Colonic mucosa (tissue), 4 donors: ENCODE data around the gene ARHGAP10. TPM values are rescaled to one million over a fixed set of nuclear protein-coding genes. Genes with fewer than 3 reads are reported as not detected.

Experiments
- DNase-seq: peaks from one replicate; pipeline ENCODE4 v3.0.0-alpha.2; 2020
- H3K27ac ChIP-seq: fragments of 200-600 bp; one replicate; pipeline ENCODE4 v1.8.0; 2021
- H3K27me3 ChIP-seq: fragments of 200-600 bp; one replicate; pipeline ENCODE4 v1.8.0; 2021
- H3K36me3 ChIP-seq: fragments of 200-600 bp; one replicate; pipeline ENCODE4 v1.8.0; 2021
- H3K4me1 ChIP-seq: fragments of 200-600 bp; one replicate; pipeline ENCODE4 v1.8.0; 2021; ENCODE audit warnings: mild to moderate bottlenecking
- H3K4me3 ChIP-seq: fragments of 200-600 bp; one replicate; pipeline ENCODE4 v1.8.0; 2021
- H3K9ac ChIP-seq, 2 donors: one replicate each; pipeline ENCODE4 v1.7.0; 2013; ENCODE audit warnings: control low read depth in 2 of 2, low read depth in 2 of 2, low read length in 2 of 2
- H3K9me3 ChIP-seq: fragments of 200-600 bp; one replicate; pipeline ENCODE4 v1.8.0; 2021
- intact Hi-C: fragments of 100-400 bp; cut with DNase I; formaldehyde crosslinking; loops from one replicate; pipeline ENCODE4 v1.14.1; 2022
- total RNA-seq, 2 donors: library from RNA; stranded (reverse); fragmentation: NEBNext Ultra II Directional in 1 of 2; extraction: Animal tissue kit (Norgen Biotek cat#: 25700) in 1 of 2; gene quantifications; one replicate each; pipeline ENCODE4 v1.2.1, GENCODE V29; 2021
- TF ChIP-seq, protein P1 (sequence below): fragments of 200-600 bp; IDR thresholded peaks from one replicate; pipeline ENCODE4 v1.8.0; 2022; ENCODE audit warnings: antibody characterized with exemption, mild to moderate bottlenecking
- donor health status: healthy.
- donor health status: DM: no; HTN: no; CAD: no.
- donor health status: DM: no; HTN: no; CAD: no.

ARHGAP10 gene
- total RNA-seq, 2 donors from 2014 or later: 4.4 to 7.1 TPM

- Histone ChIP-seq H3K27ac (no peak overlapping the region), H3K9me3 (no peaks in the 10 kb centered on the region), H3K4me3 (no peak overlapping the region), H3K4me1 (no peaks in the 10 kb centered on the region), H3K27me3 (no peaks in the 10 kb centered on the region), H3K9ac (no peak overlapping the region), H3K36me3 (no peaks in the 10 kb centered on the region)
- TF ChIP-seq, protein P1, sequence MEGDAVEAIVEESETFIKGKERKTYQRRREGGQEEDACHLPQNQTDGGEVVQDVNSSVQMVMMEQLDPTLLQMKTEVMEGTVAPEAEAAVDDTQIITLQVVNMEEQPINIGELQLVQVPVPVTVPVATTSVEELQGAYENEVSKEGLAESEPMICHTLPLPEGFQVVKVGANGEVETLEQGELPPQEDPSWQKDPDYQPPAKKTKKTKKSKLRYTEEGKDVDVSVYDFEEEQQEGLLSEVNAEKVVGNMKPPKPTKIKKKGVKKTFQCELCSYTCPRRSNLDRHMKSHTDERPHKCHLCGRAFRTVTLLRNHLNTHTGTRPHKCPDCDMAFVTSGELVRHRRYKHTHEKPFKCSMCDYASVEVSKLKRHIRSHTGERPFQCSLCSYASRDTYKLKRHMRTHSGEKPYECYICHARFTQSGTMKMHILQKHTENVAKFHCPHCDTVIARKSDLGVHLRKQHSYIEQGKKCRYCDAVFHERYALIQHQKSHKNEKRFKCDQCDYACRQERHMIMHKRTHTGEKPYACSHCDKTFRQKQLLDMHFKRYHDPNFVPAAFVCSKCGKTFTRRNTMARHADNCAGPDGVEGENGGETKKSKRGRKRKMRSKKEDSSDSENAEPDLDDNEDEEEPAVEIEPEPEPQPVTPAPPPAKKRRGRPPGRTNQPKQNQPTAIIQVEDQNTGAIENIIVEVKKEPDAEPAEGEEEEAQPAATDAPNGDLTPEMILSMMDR: no peak
- no peak for DNase-seq
- intact Hi-C loops: loop anchor here (10.0 kb wide), 1 partner anchor 1335 kb away; no protein-coding TSS in a partner anchor
Measured at GRCh38 chr4:147929746-147930145, 197.9 kb downstream of the ARHGAP10 start.

GRCh38 chr4:147933316-147933715 is 201.4 kb downstream of the ARHGAP10 start:
- TF ChIP-seq, protein P1: no peak
- no peak for DNase-seq

GRCh38 chr4:147933779-147934178 is 201.9 kb downstream of the ARHGAP10 start:
- Histone ChIP-seq H3K27me3 (no peaks in the 10 kb centered on the region), H3K4me3 (no peak overlapping the region), H3K36me3 (no peaks in the 10 kb centered on the region), H3K4me1 (no peaks in the 10 kb centered on the region), H3K27ac (no peak overlapping the region), H3K9me3 (no peaks in the 10 kb centered on the region), H3K9ac (no peak overlapping the region)
- no peak for DNase-seq
- TF ChIP-seq, protein P1: no peak
- intact Hi-C loops: no loop called here

More at GRCh38 chr4:147933316-147933715, 201.4 kb downstream of the ARHGAP10 start:
- Histone ChIP-seq H3K36me3 (no peaks in the 10 kb centered on the region), H3K27ac (no peak overlapping the region), H3K4me1 (no peaks in the 10 kb centered on the region), H3K9ac (no peak overlapping the region), H3K4me3 (no peak overlapping the region), H3K27me3 (no peaks in the 10 kb centered on the region), H3K9me3 (no peaks in the 10 kb centered on the region)
- intact Hi-C loops: no loop called here

DNA sequence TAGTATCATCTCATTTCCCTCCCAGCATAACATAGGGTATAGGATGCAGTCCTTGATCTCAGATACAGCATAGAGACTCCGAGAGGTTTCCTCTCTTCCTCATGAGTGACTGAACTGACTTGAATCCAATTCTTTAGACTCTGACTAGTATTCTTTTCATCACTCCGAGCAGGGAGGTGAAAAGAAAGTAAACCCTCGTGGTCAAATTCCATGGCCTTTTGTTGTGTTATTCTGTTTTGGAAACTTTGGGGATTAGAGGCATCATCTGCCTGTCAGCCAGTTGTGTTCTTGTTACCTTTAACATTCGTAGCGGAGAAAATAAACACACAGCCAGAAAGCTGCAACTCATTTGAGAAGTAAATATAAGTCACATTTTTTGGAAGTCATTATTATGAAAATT is 206.6 kb downstream of the ARHGAP10 start:
- H3K27ac ChIP-seq: no peak overlapping the region
- intact Hi-C loops: no loop called here
- DNase-seq: no peak
- H3K36me3 ChIP-seq: no peaks in the 10 kb centered on the region
- H3K9ac ChIP-seq: no peak overlapping the region
- no peaks in the 10 kb centered on the region for H3K27me3 ChIP-seq
- H3K9me3 ChIP-seq: no peaks in the 10 kb centered on the region
- TF ChIP-seq, protein P1: no peak
- no peaks in the 10 kb centered on the region for H3K4me1 ChIP-seq
- H3K4me3 ChIP-seq: no peak overlapping the region

GRCh38 chr4:147940171-147940570 is 208.3 kb downstream of the ARHGAP10 start:
- TF ChIP-seq, protein P1: no peak
- intact Hi-C loops: loop anchor here (10.0 kb wide), 1 partner anchor 115 kb away; no protein-coding TSS in a partner anchor

More at GRCh38 chr4:147940171-147940570, 208.3 kb downstream of the ARHGAP10 start:
- DNase-seq: no peak
- Histone ChIP-seq H3K4me3 (no peak overlapping the region), H3K9me3 (no peaks in the 10 kb centered on the region), H3K36me3 (no peaks in the 10 kb centered on the region), H3K27me3 (no peaks in the 10 kb centered on the region), H3K9ac (no peak overlapping the region), H3K27ac (no peak overlapping the region), H3K4me1 (no peaks in the 10 kb centered on the region)
